Ureter (tissue), 1 donor: ENCODE data around the gene XG. TPM values are rescaled to one million over a fixed set of nuclear protein-coding genes. Genes with fewer than 3 reads are reported as not detected.
"Not testable (repeated sequence)": the region's sequence is repeated elsewhere in the genome, so short reads cannot be mapped to it uniquely, and the experiment has no call there.

Experiments
- DNase-seq: peaks from one replicate; pipeline ENCODE4 v3.0.0-alpha.2; 2020; ENCODE audit warnings: low spot score
- total RNA-seq: library from RNA; stranded (reverse); gene quantifications from one replicate; pipeline ENCODE4 v1.2.4, GENCODE V29; 2023
- donor health status: DM: yes; HTN: yes; CAD: no.

The XG gene
- total RNA-seq, 1 donor from 2014 or later, result 1.6 TPM

- DNase-seq, result not testable (repeated sequence)
These were observed 28.8 kb downstream of the XG start for GRCh38 chrX:2780472-2781225.

DNA sequence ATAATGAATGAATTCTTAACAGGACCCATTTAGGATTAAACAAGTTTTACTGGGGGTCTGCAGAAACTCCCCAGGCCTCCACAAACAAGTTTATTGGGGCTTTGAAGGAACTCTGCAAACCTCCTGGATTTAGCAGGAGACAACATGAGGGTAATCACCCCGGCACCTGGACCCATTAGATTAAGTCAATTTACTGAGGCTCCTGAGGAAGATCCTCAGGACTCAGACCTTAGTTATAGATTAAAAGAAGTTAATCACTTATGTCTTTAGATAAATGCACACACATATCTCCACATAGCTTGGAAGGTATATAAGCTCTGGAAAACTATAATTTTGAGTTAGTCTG is 29.4 kb downstream of the XG start:
- DNase-seq, result no peak

DNA sequence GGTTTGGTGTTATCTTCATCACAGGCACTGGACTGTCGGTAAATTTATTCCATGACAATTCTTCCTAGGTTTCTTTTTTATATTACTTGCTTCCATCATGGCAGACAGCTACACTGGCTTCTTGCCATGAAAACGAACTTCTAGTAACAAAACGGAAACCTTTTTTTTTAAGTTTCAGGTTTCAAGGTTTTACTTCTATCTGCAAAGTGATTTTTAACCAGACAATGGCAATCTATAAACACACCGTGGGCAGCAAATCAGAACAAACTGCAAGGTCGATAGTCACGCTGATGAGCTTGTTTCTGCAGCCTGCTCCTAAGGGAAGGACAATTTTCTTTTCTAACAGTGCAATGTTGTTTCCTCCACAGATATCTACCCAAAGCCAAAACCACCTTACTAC is 29.9 kb downstream of the XG start:
- no peak for DNase-seq

DNA sequence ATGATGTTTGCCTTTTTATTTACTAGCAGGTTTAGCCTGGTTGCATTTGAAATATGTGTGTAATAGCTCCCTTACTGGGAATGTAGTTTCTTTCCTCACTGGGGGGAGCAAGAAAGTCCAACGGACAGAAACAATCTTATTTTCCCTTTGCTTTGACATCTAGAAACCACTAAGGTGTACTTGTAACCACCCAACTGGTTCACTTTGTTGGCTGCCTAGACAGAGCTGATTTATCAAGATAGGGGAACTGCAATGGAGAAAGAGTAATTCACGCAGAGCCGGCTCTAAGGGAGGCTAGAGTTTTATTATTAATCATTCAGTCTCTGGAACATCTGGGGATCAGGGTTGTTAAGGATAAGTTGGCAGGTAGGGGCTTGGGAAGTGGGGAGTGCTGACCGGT is 30.3 kb downstream of the XG start:
- no peak for DNase-seq

- no peak for DNase-seq
These were observed 30.9 kb downstream of the XG start for GRCh38 chrX:2782778-2783177.

GRCh38 chrX:2784026-2784425 is 32.2 kb downstream of the XG start:
- no peak for DNase-seq

GRCh38 chrX:2785538-2785937 is 33.7 kb downstream of the XG start:
- no peak for DNase-seq

- no peak for DNase-seq
These were observed 37.1 kb downstream of the XG start for GRCh38 chrX:2788980-2789379.

- no peak for DNase-seq
These were observed 37.7 kb downstream of the XG start for GRCh38 chrX:2789569-2789968.

- DNase-seq, result no peak
These were observed 41.9 kb downstream of the XG start for GRCh38 chrX:2793752-2794151.

DNA sequence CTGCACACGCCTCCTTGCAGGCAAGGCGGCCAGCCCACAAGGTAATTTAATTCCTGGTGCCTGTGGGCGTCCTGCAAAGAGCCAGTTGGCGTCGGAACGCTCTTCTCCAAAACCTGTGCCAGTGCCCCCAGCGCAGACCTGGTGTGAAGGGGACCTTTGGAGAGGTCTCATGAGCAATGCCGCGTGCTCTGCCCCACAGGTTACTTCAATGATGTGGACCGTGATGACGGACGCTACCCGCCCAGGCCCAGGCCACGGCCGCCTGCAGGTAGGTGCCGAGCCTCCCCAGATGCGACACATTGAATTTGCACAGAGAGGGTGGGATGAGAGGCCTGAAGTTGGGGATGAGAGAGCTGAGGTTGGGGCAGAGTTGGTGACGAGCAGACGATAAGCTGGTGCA is 42.5 kb downstream of the XG start:
- DNase-seq, result no peak

- DNase-seq, result not testable (repeated sequence)
These were observed 45.0 kb downstream of the XG start for GRCh38 chrX:2796808-2797207.

DNA sequence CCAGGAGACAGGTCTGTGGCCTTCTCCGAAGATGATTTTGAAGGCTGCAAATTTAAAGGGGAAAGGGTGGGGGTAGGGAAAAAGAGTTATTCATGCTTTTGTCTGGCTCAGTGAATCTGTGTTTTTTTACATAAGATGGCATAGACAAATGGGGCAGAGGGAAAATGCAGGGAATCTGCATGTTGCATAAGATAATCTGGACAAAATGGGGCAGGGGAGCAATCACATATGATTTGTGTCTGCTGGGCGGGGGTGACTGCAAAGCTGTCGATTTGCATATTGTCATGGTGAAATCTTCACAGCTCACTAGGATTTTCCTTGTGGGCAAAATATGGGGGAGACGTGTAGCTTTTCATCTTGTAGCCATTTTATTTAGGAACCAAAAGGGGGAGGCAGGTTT is 47.5 kb downstream of the XG start:
- no peak for DNase-seq

- DNase-seq, result not testable (repeated sequence)
These were observed 48.1 kb downstream of the XG start for GRCh38 chrX:2799980-2800379.

- no peak for DNase-seq
These were observed 49.4 kb downstream of the XG start for GRCh38 chrX:2801223-2801622.

GRCh38 chrX:2802376-2803090 is 50.7 kb downstream of the XG start:
- DNase-seq, result not testable (repeated sequence)

DNA sequence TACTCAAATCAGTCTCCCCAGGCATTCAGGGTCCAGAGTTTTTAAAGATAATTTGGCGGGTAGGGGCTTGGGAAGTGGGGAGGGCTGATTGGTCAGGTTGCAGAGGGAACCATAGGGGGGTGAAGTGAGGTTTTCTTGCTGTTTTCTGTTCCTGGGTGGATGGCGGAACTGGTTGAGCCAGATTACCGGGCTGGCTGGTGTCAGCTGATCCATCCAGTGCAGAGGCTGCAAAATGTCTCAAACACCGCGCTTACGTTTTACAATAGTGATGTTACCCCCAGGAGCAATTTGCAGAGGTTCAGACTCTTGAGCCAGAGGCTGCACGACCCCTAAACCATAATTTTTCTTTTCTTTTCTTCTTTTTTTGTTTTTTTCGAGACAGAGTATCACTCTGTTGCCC is 51.6 kb downstream of the XG start:
- DNase-seq, result not testable (repeated sequence)

- not testable (repeated sequence) for DNase-seq
These were observed 52.4 kb downstream of the XG start for GRCh38 chrX:2804106-2804843.

- not testable (repeated sequence) for DNase-seq
These were observed 53.0 kb downstream of the XG start for GRCh38 chrX:2804858-2805257.

DNA sequence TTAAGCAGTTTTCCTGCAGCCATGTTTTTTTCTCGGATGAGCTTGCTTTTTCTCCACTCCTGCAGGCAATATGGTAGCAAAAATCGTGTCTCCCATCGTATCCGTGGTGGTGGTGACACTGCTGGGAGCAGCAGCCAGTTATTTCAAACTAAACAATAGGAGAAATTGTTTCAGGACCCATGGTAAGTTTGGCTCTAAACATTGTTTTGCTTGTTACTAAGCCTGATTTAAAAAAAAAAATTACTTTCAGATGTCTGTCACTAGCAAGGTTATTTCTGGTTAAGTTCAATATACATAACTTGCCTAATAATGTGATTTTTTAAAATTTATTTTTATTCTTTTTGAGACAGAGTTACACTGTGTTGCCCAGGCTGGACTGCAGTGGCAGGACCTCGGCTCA is 59.4 kb downstream of the XG start:
- no peak for DNase-seq

DNA sequence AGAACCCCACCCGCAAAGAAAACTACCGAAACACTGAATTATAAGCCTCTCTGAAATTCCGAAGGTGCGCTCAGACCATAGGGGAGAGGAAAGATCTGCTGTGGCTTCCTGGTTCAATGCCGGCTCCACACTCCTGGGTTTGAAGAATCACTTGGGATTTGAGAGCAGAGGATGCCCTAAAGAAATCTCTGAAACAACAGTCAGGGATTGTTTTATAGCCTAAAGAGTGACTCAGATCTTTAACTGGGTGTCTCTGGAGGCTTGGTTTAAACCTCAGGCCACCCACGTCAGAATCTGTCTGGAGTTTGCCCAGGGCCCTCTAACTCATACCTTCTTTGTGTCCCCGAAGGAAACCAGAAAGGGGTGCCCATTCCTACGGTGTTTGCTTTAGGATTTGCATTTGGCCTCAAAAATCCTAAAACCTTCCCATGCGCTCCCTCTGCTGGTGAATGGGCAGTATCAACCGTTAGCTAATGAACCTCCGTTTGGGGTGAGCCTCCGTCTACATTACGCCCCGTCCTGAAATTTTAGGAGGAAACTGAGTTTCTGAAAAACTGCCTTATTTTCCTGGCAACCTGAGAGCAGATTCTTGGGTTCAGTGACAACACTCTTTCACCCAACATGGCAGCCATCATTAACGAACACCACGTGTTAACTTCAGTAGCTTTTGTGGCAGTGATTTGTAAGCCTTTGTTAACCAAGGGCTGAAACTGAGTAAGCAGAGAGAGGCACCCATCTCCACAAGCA is 60.5 kb downstream of the XG start:
- not testable (repeated sequence) for DNase-seq

DNA sequence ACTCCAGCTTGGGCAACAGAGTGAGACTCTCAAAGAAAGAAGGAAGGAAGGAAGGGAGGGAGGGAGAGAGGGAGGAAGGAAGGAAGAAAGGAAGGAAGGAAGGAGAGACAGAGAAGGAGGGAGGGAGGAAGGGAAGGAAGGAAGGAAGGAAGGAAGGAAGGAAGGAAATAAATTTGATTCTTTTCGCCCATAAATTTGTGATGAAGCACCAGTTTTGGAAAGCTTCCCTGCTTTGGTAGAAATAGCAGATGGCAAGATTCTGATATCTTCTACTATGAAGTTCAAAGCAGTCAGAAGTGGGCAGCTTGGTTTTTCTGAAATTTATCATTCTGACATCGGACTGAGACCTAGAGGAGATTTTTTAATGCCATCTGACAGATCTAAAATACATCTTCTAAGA is 65.2 kb downstream of the XG start:
- DNase-seq, result no peak
